Measurements from ENCODE around the gene RPS6KA4.

DNA sequence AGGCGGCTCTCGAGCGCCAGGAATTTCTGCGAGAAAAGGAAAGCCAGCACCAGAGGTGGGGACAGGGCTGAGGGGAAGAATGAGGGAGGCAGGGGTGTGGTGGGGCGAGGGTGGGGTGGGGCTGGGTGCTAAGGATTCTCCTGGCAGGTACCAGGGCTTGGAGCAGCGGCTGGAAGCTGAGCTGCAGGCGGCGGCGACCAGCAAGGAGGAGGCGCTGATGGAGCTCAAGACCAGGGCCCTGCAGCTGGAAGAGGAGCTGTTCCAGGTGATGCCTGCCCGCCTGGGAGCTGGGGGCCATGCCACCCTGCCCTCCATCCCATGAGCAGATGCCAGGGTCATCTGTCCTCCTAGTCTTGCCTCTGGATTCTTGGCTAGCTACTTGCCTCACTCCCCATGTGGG, 9.6 kb upstream of the RPS6KA4 start:
- TF ChIP-seq, protein P1, sequence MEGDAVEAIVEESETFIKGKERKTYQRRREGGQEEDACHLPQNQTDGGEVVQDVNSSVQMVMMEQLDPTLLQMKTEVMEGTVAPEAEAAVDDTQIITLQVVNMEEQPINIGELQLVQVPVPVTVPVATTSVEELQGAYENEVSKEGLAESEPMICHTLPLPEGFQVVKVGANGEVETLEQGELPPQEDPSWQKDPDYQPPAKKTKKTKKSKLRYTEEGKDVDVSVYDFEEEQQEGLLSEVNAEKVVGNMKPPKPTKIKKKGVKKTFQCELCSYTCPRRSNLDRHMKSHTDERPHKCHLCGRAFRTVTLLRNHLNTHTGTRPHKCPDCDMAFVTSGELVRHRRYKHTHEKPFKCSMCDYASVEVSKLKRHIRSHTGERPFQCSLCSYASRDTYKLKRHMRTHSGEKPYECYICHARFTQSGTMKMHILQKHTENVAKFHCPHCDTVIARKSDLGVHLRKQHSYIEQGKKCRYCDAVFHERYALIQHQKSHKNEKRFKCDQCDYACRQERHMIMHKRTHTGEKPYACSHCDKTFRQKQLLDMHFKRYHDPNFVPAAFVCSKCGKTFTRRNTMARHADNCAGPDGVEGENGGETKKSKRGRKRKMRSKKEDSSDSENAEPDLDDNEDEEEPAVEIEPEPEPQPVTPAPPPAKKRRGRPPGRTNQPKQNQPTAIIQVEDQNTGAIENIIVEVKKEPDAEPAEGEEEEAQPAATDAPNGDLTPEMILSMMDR (IDR thresholded peaks at IDR 0.05; ENCODE audit: borderline replicate concordance, extremely low read depth, low read length, poor library complexity, severe bottlenecking), result no peak
- TF ChIP-seq EZH2 (IDR thresholded peaks at IDR 0.05; ENCODE audit: borderline replicate concordance, low read depth, low read length, severe bottlenecking), result no peak
